Activated effector memory CD4-positive, alpha-beta T cell treated with anti-CD3 and anti-CD28 coated beads, Interleukin-2, amount 50 U/mL, for 16 hours (primary cell): ENCODE results near the gene SETBP1.

ENCODE experiments used
- DNase-seq: peaks from one replicate; pipeline ENCODE4 v3.0.0-alpha.2; 2020

The SETBP1 gene

DNA sequence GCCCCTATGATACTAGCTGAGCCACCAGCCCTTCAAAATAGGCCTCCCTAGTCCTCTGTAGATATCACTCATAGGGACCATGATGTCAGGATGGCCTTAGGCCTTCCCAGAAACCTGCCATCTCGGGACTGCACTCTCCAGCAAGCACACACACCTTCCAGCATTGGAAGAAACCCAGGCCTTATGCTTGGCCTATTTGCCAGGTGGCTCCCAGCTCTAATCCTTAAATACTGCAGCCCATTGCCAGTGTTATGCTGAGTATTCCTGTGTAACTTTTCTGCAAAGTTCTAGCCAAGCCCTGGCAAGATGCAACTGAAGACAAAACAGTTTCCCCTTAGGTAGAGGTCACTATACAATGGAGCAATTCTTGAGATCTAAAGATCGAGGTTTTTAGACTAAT lies 316.5 kb downstream of the SETBP1 start:
- no peak for DNase-seq

DNA sequence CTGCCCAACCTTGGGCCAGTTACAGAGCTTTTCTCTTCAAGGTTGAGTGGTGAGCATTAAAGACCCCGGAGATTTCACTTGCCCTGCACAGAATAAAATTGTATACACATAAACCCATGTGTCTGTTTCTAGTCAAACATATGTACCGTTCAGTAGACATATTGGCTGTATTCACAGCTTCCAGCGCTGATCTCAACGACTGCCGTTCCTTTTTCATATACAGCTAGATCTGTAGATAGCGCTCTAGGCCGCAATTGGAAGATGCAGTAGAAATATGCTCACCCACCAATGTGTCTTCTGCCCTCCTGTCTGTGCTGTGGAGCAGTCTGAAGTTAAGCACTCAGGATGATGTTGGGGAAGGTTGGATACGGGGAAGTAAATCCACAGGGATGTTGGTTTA lies 317.7 kb downstream of the SETBP1 start:
- no peak for DNase-seq

DNA sequence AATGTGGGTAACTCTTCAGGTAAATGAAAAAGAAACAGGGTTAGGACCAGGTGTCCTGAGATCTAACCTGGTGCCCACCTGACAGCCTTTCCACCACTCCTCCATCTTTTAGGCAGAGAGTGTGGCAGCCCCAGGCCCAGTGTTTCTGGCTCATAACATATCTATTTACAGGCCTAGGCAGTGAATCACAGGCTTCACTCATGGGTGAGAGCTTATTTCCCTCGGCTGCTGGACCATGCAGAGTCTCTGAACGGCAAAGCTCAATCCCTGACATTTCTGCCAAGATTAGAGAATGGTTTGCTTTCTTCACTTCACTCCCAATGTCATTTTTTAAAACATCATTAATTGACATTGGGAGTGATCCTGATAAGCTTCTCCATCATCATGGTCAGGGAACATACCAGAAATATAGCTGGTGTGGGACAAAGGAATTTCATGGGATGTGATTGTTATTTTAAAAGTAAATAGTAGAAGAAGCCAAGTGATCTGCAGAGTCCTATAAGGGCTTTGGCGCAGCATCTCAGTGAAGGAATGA lies 323.9 kb downstream of the SETBP1 start:
- DNase-seq = no peak

DNA sequence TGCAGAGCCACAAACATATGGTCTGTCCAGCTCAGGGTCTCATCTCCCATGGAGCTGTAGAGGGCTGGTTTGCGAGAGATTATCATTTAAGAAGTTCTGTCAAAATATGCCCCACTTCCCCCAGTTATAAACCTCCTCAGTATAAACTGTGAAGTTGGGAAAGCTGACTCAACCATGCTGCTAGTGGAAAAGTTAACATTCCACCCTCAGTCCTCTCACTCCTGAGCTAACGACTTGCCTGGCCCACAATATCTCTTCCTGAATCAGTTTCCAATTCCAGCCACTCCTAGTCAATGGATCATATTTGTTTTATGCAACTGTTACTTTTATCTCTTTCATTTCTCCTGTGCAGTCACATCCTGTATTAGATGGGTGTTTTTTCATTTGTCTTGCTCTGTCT lies 326.2 kb downstream of the SETBP1 start:
- DNase-seq = no peak

DNA sequence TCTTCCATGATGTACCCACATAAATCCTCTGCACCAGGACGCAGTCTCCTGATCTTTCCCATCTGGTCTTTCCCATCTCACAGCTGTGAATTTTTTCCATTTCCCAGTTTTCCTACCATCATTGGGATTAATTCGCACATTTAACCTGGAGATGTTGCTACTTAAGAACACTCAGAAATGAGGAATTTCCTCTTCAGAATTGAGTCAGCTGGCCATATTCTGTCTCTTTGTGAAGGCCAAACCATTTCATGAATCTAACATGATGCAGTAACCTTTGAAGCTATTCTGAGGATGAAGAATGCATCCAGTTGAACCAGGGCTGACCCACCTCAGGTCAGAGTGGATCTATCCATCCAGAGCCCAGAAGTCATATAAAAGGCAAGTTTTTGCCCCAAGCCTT lies 326.8 kb downstream of the SETBP1 start:
- no peak for DNase-seq

DNA sequence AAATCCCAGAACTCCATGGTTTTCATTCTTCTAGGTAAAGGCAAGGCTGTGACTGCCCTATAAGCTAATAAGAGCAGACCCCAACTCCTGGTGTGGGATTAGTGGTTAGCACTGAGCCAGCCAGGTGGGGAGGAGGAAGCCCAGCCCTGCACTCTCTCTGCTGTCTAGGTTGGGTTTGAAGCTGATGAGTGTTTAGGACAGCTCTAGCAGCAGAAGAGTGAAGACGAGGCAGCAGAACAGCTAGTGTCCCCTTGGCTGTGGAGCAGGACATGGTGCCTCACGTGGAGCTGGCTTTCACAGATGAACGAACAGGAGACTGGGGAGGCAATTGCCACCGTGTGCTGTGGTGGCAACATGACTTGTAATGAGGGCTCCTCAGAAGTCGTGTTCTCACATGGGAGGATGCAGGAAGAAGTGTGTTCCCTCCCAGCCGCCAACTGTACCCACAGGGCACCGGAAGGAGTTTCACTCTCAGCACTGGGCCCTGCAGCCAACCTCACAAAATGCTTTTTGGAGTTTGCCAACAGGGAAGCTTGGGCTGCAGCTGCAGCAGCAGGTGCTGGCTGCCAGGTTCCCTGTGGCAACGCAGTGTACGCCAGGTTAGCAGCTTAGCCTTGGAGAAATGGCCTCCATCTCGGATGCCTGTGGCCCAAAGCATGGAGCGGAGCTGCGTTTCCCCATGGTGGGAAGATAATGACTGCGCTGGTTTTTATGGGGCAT lies 328.2 kb downstream of the SETBP1 start:
- no peak for DNase-seq

DNA sequence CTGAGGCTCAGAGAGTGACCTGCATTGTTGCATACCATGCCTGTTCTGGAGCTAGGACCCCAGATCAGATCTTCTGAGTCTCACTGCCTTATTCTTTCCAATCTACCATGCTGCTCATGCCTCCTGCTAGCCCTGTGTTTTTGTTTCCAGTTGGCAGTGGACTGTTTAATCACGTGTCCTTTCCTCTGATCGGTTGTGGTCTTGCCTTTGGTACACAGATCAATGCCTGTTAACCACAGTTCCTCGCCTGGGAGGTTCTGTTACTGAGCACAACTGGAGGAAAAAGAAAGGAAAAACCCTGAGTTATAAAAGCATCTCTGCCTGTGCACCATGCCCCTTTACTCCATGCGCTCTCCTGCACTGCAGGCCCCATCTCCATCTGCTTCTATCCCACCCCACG lies 329.1 kb downstream of the SETBP1 start:
- DNase-seq = no peak

DNA sequence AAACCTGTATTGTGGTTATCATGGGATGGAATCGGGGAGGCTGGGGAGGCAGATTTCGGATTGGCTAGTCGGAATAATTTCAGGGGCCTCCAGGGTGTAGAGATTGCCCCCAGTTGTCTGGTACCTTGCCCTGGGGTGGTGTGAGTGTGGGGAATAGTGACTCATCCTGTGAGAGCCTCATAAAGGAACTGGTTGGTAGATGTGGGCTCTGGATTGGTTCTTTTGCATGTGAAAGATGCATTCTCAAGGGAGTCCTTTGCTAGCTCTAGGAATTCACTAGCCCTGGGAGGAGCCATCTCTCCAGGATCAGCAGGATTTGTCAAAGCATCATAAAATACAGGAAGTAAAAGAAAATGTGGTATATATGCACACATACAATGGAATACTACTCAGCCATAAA lies 331.6 kb downstream of the SETBP1 start:
- DNase-seq = no peak

DNA sequence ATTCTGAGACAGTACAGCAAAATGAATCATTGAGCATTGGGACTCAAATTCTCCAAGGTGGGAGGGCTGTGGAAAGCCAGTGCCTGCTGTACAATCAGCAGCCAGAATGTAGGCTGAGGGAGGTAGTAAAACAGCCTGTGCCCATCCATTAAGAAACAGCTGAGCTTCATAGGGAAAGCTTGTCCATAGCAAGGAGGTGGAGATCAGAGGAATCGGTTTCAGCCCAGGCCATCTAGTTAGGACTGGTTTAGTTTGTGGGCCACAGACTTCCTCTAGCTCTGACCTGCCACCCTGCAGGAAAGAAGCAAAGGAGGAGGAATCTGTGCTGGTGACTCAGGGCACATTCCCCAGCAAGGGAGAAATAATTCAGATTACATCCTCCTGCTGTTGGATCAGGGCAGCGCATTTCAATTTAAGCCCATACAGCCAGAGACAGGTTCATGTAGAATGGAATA lies 333.4 kb downstream of the SETBP1 start:
- DNase-seq = no peak

DNA sequence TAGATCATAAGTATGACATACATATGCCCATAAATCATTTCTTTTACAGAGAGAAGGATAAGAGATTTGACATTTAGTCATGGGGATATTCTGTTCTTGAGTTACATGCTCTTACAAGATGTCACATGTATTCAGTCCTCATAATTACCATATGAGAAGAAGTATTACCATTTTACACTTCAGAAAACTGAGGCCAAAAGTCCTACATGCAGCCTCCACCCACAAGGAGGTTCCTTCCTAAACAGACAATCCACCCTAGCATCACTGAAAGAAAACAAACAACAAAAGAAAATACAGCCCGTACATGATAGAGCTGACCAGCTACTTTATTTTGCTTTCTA lies 335.1 kb downstream of the SETBP1 start:
- no peak for DNase-seq

DNA sequence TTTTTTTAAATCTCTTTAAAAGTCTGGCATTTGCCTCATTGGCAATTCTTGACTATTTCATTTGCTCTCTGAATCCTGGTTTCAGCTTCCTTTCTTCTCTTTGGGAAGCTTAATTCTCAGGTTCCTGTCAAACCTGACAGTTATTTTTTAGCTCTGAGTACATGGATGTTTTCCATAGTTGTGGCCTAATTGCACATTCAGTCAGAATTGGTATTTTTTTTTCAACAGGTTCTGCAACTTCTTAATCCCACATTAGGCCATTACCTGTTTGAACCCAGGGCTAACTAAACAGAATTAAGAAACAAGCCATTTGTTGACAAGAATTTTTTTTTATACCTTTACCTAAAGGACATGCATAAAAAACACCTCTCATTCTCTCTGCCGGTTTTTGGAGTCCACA lies 338.8 kb downstream of the SETBP1 start:
- no peak for DNase-seq

DNA sequence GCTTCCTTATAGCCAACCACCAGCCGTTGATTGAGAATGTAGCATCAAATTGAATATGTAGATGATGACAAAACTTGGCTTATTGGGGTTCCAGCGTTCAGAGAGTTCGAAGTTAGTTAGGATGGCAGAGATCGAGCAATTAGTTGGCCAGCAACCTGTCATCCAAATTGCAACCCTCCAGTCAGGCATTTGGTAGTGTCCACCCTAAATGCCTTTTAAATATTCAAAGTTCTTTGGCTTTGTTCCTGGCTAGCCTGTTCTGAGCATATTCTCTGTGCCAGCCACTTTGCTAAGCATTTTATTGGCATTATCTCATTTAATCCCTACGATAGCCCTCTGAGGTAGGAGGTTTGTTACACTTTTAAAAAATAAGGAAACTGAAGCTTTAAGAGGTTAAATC lies 342.8 kb downstream of the SETBP1 start:
- DNase-seq = no peak

DNA sequence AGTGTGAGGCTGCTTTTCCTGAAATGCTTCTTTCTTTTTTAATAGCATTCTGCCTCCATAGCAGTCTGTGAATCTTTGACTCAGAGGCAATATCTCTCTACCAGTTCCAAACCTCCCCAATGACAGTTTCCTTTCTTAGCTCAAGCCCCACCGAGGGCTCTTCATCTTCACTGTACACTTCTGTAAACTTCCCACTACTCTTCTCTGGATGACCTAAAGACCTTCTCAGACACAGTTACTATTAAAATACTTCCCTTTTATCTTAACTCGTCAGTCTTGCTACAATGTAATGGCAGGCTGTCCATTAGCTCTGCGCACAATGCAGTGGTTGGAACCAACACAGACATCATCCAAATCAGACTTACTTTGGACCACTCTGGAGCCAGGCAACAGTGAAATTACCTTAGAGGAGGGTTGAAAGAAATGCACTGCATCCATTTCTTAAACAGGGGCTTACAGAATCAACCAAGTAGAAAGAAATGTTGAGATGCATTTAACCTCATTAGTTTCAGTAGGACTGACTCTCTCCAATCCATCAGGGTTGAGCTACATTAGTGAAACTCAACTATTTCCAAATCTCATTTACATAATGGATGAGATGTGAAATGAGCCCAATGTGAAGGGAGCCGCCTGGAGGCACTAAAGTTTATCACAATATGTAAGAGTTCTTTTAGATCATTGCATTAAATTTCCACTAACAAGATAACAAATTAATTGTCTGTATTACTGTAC lies 343.8 kb downstream of the SETBP1 start:
- DNase-seq = no peak

DNA sequence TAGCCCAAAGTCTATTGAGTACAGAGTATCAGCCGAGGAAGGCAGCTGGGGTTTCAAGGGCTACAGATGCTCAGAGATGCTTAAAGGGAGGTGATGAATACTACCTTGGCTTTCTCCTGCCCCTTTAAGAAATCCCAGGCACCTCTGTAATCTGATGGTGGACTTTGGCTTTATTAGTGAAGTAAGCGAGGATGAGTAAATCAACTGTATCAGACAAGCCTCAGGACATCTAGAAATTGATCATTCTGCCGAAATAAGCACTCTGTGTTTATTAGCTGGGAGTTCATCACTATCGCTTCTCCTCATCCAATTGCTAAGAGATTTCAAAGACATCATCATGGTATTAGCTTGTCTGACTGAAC lies 344.4 kb downstream of the SETBP1 start:
- no peak for DNase-seq

DNA sequence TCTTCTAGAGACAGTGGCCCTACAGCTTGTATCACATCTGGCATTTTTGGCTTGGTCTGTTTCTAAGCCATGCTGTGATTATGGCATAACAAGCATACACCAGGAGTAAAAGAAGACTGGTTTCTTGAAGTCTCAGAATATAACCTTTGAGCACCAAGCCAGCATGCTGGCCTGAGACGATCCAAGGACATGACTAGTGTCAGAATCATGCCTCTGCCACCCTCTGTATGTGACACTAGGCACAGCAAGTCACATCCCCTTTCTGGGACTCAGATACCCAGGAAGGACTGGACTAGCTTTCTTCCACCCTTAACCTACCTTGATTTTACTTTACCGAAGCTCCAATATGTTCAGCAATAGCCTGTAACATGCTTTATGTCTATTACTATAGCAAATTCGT lies 345.5 kb downstream of the SETBP1 start:
- DNase-seq = no peak

DNA sequence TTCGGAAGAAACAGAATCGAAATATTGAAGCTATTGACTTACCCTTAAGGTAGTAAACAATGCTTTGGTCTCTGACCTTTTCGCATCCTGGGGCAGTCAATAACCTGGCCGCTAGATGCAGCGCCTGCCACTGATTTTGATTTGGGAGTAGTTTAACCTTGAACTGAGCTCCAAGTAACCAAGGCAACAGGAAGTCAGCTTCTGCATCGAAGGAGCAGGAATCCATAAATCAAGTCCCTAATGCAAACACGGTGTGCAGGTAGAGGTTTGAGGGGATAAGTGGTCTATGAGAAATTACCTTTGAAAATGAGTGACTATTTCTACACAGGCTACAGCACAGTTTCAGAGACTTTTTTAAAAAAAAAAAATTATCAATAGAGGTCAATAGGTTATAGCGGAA lies 353.5 kb downstream of the SETBP1 start:
- no peak for DNase-seq

DNA sequence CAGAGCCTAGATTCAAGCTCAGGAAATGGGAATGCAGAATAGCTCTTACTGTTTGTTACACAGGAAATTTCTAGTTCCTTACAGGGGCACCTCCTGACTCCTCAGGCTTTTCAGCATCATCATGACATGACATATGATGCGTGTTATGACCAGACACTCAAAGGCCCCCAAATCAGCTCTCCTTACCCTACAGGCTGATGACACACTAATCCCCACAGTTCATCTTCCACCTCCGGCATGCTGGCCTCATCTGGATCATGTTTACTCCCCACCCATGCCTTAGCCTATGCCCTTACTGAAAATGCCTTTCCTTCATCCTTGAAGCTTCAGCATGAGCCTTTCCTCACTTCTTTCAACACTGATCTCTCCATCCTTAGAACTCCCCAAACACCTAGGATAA lies 356.9 kb downstream of the SETBP1 start:
- no peak for DNase-seq

DNA sequence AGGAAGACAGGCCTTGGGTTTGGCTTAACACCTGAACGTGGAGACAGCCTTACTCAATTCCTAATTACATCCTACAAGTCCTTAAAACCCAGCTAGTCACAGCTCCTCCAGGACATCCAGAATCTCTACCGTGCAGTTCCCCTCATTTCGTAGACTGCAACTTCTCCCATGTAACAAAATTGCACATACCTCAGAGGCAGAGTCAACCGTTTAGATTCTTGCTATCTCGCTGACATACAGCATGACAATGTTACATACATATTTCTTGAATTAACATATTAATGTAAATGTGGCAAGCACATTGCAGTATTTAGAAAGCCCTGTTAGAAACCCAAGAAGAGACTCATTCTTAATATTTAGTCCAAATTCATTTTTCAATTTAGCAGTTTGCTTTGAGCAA lies 358.7 kb downstream of the SETBP1 start:
- no peak for DNase-seq

DNA sequence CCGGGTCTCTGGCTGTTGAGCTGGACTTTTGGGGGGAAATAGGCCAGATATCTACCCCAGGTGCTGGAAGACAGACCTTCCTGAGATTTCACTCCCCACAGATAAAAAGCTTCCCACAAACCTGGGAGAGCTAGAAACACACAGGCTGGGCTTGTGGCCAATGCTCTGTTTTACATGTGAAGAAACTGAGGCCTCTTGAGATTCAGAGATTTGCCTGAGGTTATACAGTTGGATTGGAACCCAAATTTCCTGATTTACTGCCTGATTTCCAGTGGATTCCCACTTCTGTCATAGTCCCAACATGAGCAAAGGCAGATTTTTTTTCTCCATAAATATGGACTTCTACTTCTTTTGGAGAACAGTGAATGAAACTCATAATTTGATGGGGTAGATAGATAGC lies 360.2 kb downstream of the SETBP1 start:
- no peak for DNase-seq

DNA sequence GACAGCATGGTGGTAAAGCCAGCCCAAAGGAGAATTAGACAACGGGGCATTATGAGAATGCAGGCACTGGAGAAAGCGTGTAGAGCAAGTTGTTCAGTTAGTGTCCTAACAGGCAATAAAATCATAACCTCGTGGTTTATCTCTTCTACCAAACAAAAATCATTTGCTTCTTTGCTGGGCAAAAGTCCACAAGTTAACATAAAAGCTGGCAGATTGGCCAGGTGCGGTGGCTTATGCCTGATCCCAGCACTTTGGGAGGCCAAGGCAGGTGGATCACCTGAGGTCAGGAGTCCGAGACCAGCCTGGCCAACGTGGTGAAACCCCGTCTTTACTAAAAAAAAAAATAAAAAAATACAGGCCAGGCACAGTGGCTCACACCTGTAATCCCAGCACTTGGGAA lies 364.1 kb downstream of the SETBP1 start:
- DNase-seq = no peak

DNA sequence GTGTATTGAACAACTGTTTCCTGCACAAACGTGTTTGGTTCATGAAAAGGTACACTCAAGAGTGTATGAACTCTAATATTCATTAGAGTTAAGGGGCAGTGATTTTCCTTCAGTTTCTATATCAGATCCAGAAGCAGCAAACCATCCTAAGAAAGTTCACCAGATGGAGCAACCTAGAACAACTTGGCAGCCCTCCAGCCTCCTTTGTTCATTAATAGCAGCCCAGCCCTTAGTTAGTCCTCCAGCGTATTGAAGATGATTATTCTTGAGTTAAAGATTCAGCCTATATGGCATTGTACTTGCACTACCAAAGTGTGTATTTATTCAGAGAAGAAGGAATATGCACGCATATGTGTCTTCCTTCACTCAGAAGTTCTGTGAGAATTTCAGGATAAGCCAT lies 365.5 kb downstream of the SETBP1 start:
- no peak for DNase-seq

DNA sequence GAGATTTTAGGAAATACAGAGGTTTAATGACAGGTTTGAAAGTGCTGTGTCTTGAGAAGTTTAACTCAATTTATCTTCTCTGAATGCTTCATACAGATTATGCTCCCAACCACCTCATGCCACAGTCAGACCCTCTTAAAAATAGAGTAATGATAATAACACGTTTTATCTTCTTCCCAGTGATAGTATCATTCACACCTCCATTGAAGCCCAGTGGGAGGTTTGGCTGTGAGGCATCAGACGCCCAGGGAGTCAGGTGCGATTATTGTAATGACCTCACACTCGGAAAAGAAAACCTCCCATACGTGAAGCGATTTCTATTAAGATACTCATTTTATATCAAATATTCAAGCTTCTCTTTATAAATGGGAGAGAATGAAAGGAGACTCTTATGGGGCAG lies 366.3 kb downstream of the SETBP1 start:
- DNase-seq = no peak

DNA sequence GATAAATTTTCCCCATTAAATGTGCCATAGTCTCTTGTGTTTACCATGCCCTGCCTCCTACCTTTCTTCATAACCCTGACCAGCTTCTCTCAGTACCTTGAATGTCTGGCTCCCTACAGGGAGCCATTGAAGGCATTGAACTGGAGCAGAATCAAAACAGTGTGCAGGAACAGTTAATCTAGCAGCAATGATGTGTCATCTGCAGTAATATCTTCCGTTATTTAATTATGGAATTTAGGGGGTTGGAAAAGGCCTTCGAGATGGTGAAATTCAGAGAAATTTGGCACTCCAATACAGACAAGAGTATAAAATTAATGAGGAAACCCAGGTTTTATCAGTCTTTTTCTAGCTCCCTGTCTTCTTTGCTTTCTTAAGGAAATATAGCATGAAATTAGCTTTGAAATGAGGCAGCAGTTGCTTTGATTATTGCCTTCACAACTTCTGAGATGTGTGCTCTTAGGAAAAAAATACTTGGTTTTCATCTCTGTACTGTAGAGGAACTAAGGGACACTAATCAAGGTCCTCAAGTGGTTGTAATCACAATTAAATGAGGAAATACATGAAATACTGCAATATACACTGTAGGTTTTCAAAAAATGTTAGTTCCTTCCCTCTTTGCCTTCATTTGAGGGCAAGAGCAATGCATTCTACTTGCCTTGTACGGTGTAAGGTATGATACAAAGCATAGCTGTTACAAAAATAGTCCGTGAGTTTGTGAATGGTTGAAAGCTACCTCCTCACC lies 369.1 kb downstream of the SETBP1 start:
- DNase-seq = no peak
